SU-DHL-6 (cell line): ENCODE results near the gene LIMCH1.

Experiments used
- CTCF ChIP-seq: fragments of 200-600 bp; sonication (generic); IDR thresholded peaks from one replicate; pipeline ENCODE4 v1.5.1; 2017; ENCODE audit warnings: antibody characterized with exemption, mild to moderate bottlenecking, low read length, moderate library complexity; ENCODE audit not compliant: insufficient read depth, poor library complexity, severe bottlenecking
- EZH2phosphoT487 ChIP-seq: fragments of 200-600 bp; sonication (generic), shearing (Covaris generic); conservative IDR thresholded peaks from 2 replicates; pipeline ENCODE4 v1.6.1; 2018; ENCODE audit warnings: mild to moderate bottlenecking, antibody characterized with exemption, low read length, moderate library complexity, mixed read lengths

GRCh38 chr4:41670530-41670929 is 132.6 kb downstream of the LIMCH1 start:
- TF ChIP-seq CTCF, result no peak
- TF ChIP-seq EZH2phosphoT487, result no peak
